Head of caudate nucleus (tissue), 42 donors: ENCODE results near the gene UCN2.
"Not testable (repeated sequence)": the region's sequence is repeated elsewhere in the genome, so short reads cannot be mapped to it uniquely, and the experiment has no call there.

Source experiments
- DNase-seq, 42 donors: peaks; one replicate each; pipeline versions ENCODE4 v3.0.0 to v3.0.0-alpha.2; 2020 to 2021; ENCODE audit warnings: mixed read lengths in 7 of 42
- intact Hi-C: fragments of 100-400 bp; cut with DNase I; formaldehyde crosslinking; loops from one replicate; pipeline ENCODE4 v1.15.0; 2022

Gene UCN2

DNA sequence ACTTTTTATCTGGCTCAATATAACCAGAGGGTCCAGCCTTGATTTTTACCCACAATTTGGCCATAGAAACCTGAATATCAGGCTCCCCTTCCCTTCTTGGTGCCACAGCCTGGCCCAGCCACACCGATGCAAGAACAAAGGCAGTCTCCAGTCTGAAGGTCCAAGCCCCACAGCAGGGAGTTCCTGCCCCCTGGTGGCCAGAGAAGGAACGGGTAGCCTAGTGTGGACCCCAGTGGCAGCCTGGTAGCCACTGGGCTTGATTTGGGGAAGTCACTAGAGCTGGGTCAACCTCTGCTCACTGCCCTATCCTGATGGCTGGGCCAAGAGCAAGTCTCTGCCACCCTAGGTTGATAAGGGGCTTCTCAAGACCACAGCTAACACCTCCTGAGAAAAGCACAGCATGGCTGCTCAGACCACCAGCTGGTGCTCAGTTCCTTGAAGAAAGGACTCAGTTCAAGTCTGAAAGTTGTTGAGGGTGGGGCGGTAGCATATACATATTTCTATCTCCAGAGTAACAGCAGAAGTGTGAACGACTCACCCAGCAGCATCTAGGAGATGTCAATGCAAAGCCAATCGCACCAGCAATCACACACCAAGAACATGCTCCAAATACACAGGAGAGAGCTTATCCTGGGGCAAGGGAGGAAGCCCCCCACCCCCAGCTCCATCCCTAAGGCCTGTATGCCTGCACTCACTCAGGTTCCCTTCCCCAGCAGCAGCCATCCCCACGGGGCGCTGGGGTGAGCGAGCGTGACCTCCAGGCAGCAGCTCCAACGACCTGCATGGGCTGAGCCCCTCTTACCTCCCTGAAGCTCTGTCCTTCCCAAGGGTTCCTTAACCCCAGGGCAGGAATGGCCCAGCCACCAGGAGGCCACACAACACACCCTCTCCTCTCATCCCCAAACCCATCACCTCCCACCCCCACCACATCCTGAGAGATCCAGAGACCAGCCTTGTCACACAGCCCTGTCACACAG, 14.6 kb downstream of the UCN2 start:
- intact Hi-C loops: loop anchor here (5.0 kb wide), 1 partner anchor 102 kb away; the partner anchor contains the start of gene ATRIP

GRCh38 chr3:48548126-48548525, 15.5 kb downstream of the UCN2 start:
- no peak for DNase-seq
- intact Hi-C loops: loop anchor here (5.0 kb wide), 1 partner anchor 101 kb away; the partner anchor contains the start of gene ATRIP

More for the DNA sequence above, 14.6 kb downstream of the UCN2 start:
- peak; percentile 65 to 98 (median 92) for DNase-seq

DNA sequence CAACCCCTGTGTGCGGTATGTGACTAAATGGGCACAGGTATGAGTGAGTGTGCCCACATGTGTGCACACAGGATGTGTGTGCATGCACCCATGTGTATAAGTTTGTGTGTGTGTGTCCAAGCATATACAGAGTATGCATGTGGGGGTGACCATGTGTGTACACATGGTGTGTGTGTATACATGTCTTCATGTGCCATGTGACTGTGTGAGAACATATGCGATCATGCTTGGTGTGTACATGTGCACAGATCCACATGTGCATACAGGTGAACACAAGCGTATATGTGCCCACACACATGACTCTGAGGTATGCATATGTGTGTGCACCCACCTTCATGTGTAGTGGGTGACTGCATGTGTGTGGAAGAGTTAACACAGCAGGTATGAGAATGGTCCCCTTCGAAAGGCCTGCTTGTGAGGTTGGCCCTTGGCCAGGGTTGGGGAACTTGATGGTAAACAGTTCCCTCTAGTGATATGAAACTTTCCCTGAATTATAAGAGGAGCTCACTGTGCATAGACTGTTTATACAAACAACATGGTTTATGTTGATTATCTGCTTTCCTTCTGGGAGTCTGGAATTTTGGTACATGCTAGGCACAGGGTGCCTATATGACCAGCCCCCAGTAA, 17.3 kb downstream of the UCN2 start:
- peak in 15 of 42 donors; percentile 26 to 80 (median 55) for DNase-seq
- intact Hi-C loops: loop anchor here (2.0 to 5.0 kb wide), 2 partner anchors 82 to 99 kb away; partner anchors contain the start of gene ATRIP

DNA sequence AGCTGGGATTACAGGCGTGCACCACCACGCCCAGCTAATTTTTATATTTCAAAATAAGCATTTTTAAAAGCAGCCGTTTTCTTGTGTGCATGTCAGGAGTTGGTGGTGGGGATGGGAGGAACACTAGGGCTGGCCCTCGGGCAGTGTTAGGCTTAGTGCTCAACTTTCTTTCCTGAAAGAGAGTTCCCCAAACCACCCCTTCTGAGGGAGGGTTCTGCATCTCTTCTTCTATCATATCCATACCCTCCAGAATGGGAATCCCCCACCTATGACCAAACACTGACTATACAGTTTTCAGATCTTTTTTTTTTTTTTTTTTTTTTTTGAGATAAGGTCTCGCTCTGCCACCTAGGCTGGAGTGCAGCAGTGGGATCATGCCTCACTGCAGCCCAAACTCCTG, 19.4 kb downstream of the UCN2 start:
- intact Hi-C loops: no loop called here
- DNase-seq: no peak

GRCh38 chr3:48543271-48543866, 20.2 kb downstream of the UCN2 start:
- intact Hi-C loops: no loop called here
- peak in 24 of 42 donors; percentile 15 to 68 (median 44) for DNase-seq

GRCh38 chr3:48538451-48538850, 25.1 kb downstream of the UCN2 start:
- intact Hi-C loops: no loop called here
- DNase-seq: no peak

DNA sequence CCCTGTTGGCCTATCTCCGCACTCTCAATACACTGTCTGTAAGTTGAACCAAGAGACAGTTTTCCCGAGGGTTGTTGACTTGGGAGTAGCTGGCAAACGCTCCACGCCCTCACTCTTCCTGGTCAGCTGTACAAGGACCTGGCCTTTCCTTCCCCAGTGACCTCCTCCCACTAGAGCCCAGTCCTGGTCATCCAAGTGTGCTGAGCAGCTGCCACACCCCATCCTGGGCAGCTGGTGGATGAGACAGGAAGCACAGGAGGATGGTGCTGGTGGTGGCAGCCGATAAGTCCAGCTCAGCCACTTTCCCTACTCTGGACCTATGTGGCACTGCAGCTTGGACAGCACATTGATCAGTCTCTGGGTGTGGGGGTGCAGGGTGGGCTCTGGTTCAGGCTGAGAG, 26.8 kb downstream of the UCN2 start:
- intact Hi-C loops: no loop called here
- no peak for DNase-seq

GRCh38 chr3:48536116-48536515, 27.5 kb downstream of the UCN2 start:
- DNase-seq: no peak
- intact Hi-C loops: no loop called here

GRCh38 chr3:48535578-48535977, 28.0 kb downstream of the UCN2 start:
- intact Hi-C loops: no loop called here
- DNase-seq: no peak

DNA sequence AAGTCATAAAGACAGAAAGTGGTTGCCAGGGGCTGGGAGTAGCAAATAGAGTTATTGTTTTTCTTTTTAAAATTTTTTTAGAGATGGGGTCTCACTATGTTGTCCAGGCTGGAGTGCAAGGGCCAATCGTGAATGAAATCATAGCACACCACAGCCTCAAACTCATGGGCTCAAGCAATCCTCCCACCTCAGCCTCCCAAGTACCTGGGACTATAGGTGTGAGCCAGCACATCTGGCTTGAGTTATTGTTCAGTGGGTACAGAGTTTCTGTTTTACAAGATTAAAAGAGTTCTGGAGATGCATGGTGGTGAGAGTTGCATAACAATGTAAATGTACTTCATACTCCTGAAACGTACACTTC, 30.6 kb downstream of the UCN2 start:
- DNase-seq: no peak
- intact Hi-C loops: no loop called here

GRCh38 chr3:48532271-48532976, 31.2 kb downstream of the UCN2 start:
- intact Hi-C loops: no loop called here
- peak in 16 of 42 donors; percentile 23 to 81 (median 55) for DNase-seq

GRCh38 chr3:48530701-48531100, 32.9 kb downstream of the UCN2 start:
- DNase-seq, intact Hi-C loops: not testable (repeated sequence)

DNA sequence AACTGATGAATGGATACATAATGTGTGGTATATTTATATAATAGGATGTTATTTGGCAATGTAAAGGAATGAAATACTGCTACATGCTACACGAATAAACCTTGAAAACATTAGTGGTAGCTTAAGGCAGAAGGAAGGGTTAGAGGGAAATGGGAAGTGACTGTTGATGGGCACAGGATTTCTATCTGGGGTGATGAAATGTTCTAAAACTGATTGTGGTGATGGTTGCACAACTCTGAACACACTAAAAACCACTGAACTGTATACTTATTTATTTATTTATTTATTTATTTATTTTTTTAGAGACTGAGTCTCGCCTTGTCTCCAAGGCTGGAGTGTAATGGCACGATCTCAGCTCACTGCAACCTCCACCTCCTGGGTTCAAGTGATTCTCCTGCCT, 34.8 kb downstream of the UCN2 start:
- intact Hi-C loops: no loop called here
- no peak for DNase-seq

GRCh38 chr3:48528048-48528447, 35.5 kb downstream of the UCN2 start:
- no peak for DNase-seq
- intact Hi-C loops: no loop called here

- intact Hi-C loops: no loop called here
- DNase-seq: no peak
Observed at GRCh38 chr3:48524970-48525369, 38.6 kb downstream of the UCN2 start.

GRCh38 chr3:48521635-48522034, 41.9 kb downstream of the UCN2 start:
- intact Hi-C loops: no loop called here

GRCh38 chr3:48519277-48519643, 44.3 kb downstream of the UCN2 start:
- intact Hi-C loops: no loop called here
- peak in 1 of 42 donors; percentile 27 for DNase-seq

More at GRCh38 chr3:48521635-48522034, 41.9 kb downstream of the UCN2 start:
- DNase-seq: no peak

GRCh38 chr3:48518638-48519276, 44.8 kb downstream of the UCN2 start:
- peak in 1 of 42 donors; percentile 16 for DNase-seq
- intact Hi-C loops: no loop called here

DNA sequence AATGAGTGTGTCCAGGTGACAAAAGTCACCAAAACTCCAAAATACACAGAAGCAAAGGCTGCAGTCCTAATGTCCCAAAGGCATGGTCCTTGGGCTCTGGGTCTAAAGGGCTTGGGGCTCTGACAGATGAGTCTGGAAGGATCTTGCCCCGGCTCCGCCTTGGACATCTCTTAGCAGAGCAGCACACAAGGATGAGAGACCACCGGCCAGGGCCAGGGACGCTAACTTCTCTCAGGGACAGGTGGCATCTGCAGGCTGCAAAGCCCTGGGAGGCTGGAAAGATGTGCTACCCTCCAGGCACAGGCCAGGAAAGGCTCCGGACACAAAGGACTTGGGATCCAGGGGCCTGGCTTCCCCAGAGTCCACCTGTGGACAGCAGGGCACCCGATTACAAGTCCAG, 45.5 kb downstream of the UCN2 start:
- intact Hi-C loops: no loop called here
- no peak for DNase-seq
